Measurements from ENCODE around the gene ADAM12. TPM values are rescaled to one million over a fixed set of nuclear protein-coding genes. Genes with fewer than 3 reads are reported as not detected.
"Not testable (repeated sequence)": the region's sequence is repeated elsewhere in the genome, so short reads cannot be mapped to it uniquely, and the experiment has no call there.

The ADAM12 gene
- total and polyA plus RNA-seq, 10 donors = 0.51 to 7.0 (median 1.0) TPM

GRCh38 chr10:126175641-126176262 lies 212.5 kb downstream of the ADAM12 start:
- TF ChIP-seq POLR2AphosphoS5 (IDR thresholded peaks at IDR 0.05) (no peak), POLR2A (IDR thresholded peaks at IDR 0.05) (no peak), CTCF (IDR thresholded peaks at IDR 0.05 in 8 of 11, conservative IDR thresholded peaks at IDR 0.05 in 3 of 11) (no peak)
- Histone ChIP-seq H3K9me3 (no peaks in the 10 kb centered on the region), H3K4me3 (no peak overlapping the region), H3K27ac (no peak overlapping the region), H3K4me1 (peaks cover 0 to 13% (median 2%) of the 10 kb centered on the region in 6 donors), H3K27me3 (replicated peaks in 1 of 7) (no peaks in the 10 kb centered on the region), H3K36me3 (no peaks in the 10 kb centered on the region)
- intact Hi-C loops (cut with DNase I; ENCODE audit: low total_unique reads) = no loop called here
- WGBS, 5 donors = 84 to 92% (median 85%) methylated on average over 14 of the region's 14 CpGs
- DNase-seq = no peak

- H3K4me3 ChIP-seq; H3K27me3 ChIP-seq (replicated peaks in 1 of 7); H3K4me1 ChIP-seq; DNase-seq; H3K36me3 ChIP-seq; H3K27ac ChIP-seq; intact Hi-C loops (cut with DNase I; ENCODE audit: low total_unique reads); H3K9me3 ChIP-seq: not testable (repeated sequence)
- 80 to 100% methylated on average over 1 of the region's 1 CpG; no CpG with 5 or more reads in 3 of the 5 donors for WGBS, 5 donors
Observed at GRCh38 chr10:126172755-126173154, 215.5 kb downstream of the ADAM12 start.

- no peak overlapping the region for H3K4me3 ChIP-seq
- intact Hi-C loops (cut with DNase I; ENCODE audit: low total_unique reads) = no loop called here
- H3K27me3 ChIP-seq (replicated peaks in 1 of 7) = no peaks in the 10 kb centered on the region
- no peak for TF ChIP-seq CTCF (IDR thresholded peaks at IDR 0.05 in 8 of 11, conservative IDR thresholded peaks at IDR 0.05 in 3 of 11)
- no peak for TF ChIP-seq POLR2A (IDR thresholded peaks at IDR 0.05)
- no peak for TF ChIP-seq POLR2AphosphoS5 (IDR thresholded peaks at IDR 0.05)
- 72 to 79% (median 76%) methylated on average over 5 of the region's 5 CpGs for WGBS, 5 donors
- no peaks in the 10 kb centered on the region for H3K4me1 ChIP-seq
- no peaks in the 10 kb centered on the region for H3K9me3 ChIP-seq
- DNase-seq = no peak
- H3K27ac ChIP-seq = no peak overlapping the region
- no peaks in the 10 kb centered on the region for H3K36me3 ChIP-seq
Observed at GRCh38 chr10:126171555-126171954, 216.7 kb downstream of the ADAM12 start.

GRCh38 chr10:126170776-126171175 lies 217.5 kb downstream of the ADAM12 start:
- no peaks in the 10 kb centered on the region for H3K27me3 ChIP-seq (replicated peaks in 1 of 7)
- H3K36me3 ChIP-seq = no peaks in the 10 kb centered on the region
- H3K9me3 ChIP-seq = no peaks in the 10 kb centered on the region
- no peak overlapping the region for H3K27ac ChIP-seq
- no peak overlapping the region for H3K4me3 ChIP-seq
- 74 to 88% (median 82%) methylated on average over 2 of the region's 2 CpGs for WGBS, 5 donors
- no peaks in the 10 kb centered on the region for H3K4me1 ChIP-seq
- no peak for TF ChIP-seq POLR2A (IDR thresholded peaks at IDR 0.05)
- no peak for TF ChIP-seq POLR2AphosphoS5 (IDR thresholded peaks at IDR 0.05)
- TF ChIP-seq CTCF (IDR thresholded peaks at IDR 0.05 in 8 of 11, conservative IDR thresholded peaks at IDR 0.05 in 3 of 11) = no peak
- DNase-seq = no peak
- intact Hi-C loops (cut with DNase I; ENCODE audit: low total_unique reads) = no loop called here

All from spleen (tissue), 11 donors.